Karpas-422 (cell line): ENCODE data around the gene PSMG4. TPM values are rescaled to one million over a fixed set of nuclear protein-coding genes. Genes with fewer than 3 reads are reported as not detected.
A peak's percentile ranks its signal among the peaks of the same experiment; 100 is the strongest.

Source experiments
- DNase-seq: peaks from one replicate; pipeline ENCODE4 v3.0.0-alpha.2; 2015
- H2AFZ ChIP-seq: fragments of 200-600 bp; sonication (generic); 2 replicates; pipeline ENCODE4 v1.6.1; 2014; ENCODE audit warnings: antibody characterized with exemption, low read length, mixed read lengths
- H3K27ac ChIP-seq: fragments of 200-600 bp; sonication (generic); 2 replicates; pipeline ENCODE4 v1.5.1; 2014; ENCODE audit warnings: mild to moderate bottlenecking, low read length, moderate library complexity
- H3K27me3 ChIP-seq: fragments of 200-600 bp; sonication (generic); 2 replicates; pipeline ENCODE4 v1.6.1; 2014; ENCODE audit warnings: low read length, mixed read lengths
- H3K36me3 ChIP-seq: fragments of 200-600 bp; sonication (generic); 2 replicates; pipeline ENCODE4 v1.6.1; 2014; ENCODE audit warnings: low read length, mixed read lengths; ENCODE audit not compliant: insufficient read depth
- H3K4me1 ChIP-seq: fragments of 200-600 bp; sonication (generic); 2 replicates; pipeline ENCODE4 v1.6.1; 2014; ENCODE audit warnings: mild to moderate bottlenecking, low read length, mixed read lengths
- H3K4me2 ChIP-seq: fragments of 200-600 bp; sonication (generic); 2 replicates; pipeline ENCODE4 v1.6.1; 2014; ENCODE audit warnings: low read length, low read depth, mild to moderate bottlenecking; ENCODE audit not compliant: poor library complexity, severe bottlenecking
- H3K4me3 ChIP-seq: fragments of 200-600 bp; sonication (generic); 2 replicates; pipeline ENCODE4 v1.5.1; 2014; ENCODE audit warnings: mild to moderate bottlenecking, antibody characterized with exemption, low read length, mixed read lengths
- H3K79me2 ChIP-seq: fragments of 200-600 bp; sonication (generic); 2 replicates; pipeline ENCODE4 v1.6.1; 2014; ENCODE audit warnings: mild to moderate bottlenecking, low read length, mixed read lengths
- H3K9ac ChIP-seq: fragments of 200-600 bp; sonication (generic); 2 replicates; pipeline ENCODE4 v1.6.0; 2014; ENCODE audit warnings: low read length
- H3K9me2 ChIP-seq: fragments of 200-600 bp; sonication (generic), shearing (Covaris generic); replicated peaks from 2 replicates; pipeline ENCODE4 v1.6.0; 2014; ENCODE audit warnings: mild to moderate bottlenecking, low read length, moderate library complexity; ENCODE audit not compliant: insufficient read depth
- H3K9me3 ChIP-seq: fragments of 300-700, 200-600 bp; sonication (generic); 2 replicates; pipeline ENCODE4 v1.6.1; 2014; ENCODE audit warnings: low read length, mixed read lengths
- H4K20me1 ChIP-seq: fragments of 200-600 bp; sonication (generic); 2 replicates; pipeline ENCODE4 v1.6.1; 2014; ENCODE audit warnings: mild to moderate bottlenecking, antibody characterized with exemption, low read length, low read depth; ENCODE audit not compliant: insufficient read depth
- total RNA-seq: library from RNA; depleted of rRNA; stranded (reverse); fragments of >200 nt; shearing (Covaris generic); gene quantifications from 2 replicates; pipeline ENCODE4 v1.2.3, GENCODE V29; 2014; ENCODE audit warnings: low replicate concordance

The PSMG4 gene
- total RNA-seq, 1 experiment from 2014 or later = 42.3 TPM

DNA sequence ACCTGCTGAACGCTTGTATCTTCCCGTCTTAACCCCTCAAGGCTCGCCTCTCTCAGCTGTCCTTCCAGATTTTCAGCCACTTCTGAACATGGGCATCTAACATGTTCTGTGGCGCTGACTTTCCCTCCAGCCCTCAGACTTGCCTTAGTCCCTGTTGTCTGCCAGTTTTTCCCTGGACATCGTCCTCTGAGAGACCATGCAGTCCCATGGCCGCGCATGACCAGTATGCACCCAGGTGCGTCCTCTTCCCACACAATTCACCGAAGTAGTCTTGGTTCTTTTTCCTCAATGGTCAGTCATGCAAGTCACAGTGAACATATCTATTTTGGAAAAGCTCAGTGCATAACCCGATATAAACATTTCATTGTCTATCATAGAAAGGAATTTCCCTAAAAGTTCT is 40.5 kb upstream of the PSMG4 start:
- H3K4me2 ChIP-seq = no peak overlapping the region
- no peaks in the 10 kb centered on the region for H4K20me1 ChIP-seq
- no peaks in the 10 kb centered on the region for H3K4me1 ChIP-seq
- DNase-seq = no peak
- H3K9ac ChIP-seq = no peak overlapping the region
- H3K79me2 ChIP-seq = no peaks in the 10 kb centered on the region
- H3K27ac ChIP-seq = no peak overlapping the region
- no peaks in the 10 kb centered on the region for H3K27me3 ChIP-seq
- H3K9me3 ChIP-seq = no peaks in the 10 kb centered on the region
- H3K9me2 ChIP-seq = no peaks in the 10 kb centered on the region
- H3K36me3 ChIP-seq = no peaks in the 10 kb centered on the region
- no peak overlapping the region for H2AFZ ChIP-seq
- no peak overlapping the region for H3K4me3 ChIP-seq

DNA sequence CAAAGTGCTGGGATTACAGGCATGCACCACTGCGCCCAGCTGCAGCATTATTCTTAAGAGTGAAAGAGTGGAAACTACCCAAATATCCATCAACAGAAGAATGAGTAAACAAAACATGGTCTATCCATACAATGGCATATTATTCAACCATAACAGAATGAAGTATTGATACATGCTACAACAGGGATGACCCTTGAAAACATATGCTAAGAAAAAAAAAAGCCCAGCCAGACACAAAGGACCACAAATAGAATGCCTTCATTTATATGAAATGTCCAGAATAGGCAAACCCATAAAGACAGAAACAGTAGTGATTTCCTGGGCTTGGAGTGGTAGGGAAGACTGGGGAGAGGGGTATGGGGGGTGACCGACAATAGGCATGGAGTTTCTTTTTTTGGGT is 38.4 kb upstream of the PSMG4 start:
- no peak overlapping the region for H2AFZ ChIP-seq
- no peak overlapping the region for H3K4me2 ChIP-seq
- no peak overlapping the region for H3K27ac ChIP-seq
- H3K9ac ChIP-seq = no peak overlapping the region
- no peaks in the 10 kb centered on the region for H3K27me3 ChIP-seq
- no peaks in the 10 kb centered on the region for H4K20me1 ChIP-seq
- no peaks in the 10 kb centered on the region for H3K36me3 ChIP-seq
- DNase-seq = no peak
- H3K4me3 ChIP-seq = no peak overlapping the region
- H3K4me1 ChIP-seq = no peaks in the 10 kb centered on the region
- H3K79me2 ChIP-seq = no peaks in the 10 kb centered on the region
- H3K9me3 ChIP-seq = no peaks in the 10 kb centered on the region
- H3K9me2 ChIP-seq = no peaks in the 10 kb centered on the region

DNA sequence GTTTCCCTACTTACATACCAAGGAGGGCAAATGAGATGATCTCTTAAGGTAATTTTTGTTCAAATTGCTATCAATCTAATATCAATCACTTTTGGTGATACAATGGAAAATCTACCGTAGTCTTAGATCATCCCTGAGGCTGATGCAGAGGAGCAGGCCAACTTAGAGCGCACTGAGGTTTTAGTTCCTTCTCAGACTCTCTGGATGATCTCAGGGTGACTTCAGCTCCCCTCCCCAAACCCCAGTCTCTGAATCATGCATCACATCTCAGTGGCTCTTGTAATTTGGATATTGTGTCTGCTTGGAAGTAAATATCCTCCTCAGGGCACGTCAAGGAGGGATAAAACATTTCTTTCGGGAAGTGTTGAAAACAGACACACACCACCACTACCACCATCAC is 37.2 kb upstream of the PSMG4 start:
- H3K79me2 ChIP-seq = no peaks in the 10 kb centered on the region
- no peaks in the 10 kb centered on the region for H3K4me1 ChIP-seq
- no peaks in the 10 kb centered on the region for H3K9me3 ChIP-seq
- no peaks in the 10 kb centered on the region for H4K20me1 ChIP-seq
- H3K27me3 ChIP-seq = no peaks in the 10 kb centered on the region
- H3K9me2 ChIP-seq = no peaks in the 10 kb centered on the region
- no peak for DNase-seq
- no peak overlapping the region for H3K4me2 ChIP-seq
- no peak overlapping the region for H3K4me3 ChIP-seq
- no peaks in the 10 kb centered on the region for H3K36me3 ChIP-seq
- no peak overlapping the region for H3K9ac ChIP-seq
- no peak overlapping the region for H2AFZ ChIP-seq
- H3K27ac ChIP-seq = no peak overlapping the region

DNA sequence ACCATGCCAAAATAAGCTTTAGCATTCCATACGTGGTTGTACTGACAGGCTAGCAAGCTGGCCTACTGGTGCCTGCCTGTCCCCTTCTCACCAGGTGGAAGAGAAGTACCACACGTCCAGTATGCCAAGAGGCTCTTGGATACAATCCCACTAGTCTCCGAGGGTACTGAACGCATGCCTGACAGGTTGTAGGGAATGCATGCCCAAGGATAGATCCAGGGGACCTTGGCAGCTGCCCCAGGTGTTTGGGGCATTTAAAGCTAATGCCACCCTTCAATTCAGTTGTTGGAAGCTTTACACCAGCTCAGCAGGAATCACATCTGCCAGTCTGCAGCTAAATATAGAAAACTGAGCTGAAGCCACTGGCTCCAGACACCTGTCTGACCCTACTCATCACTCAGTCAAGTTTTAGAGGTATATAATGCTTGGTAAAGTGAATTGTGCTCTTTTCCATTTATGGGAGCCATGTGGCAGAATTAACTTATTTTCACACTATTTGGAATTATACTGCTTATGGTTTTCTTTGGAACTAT is 36.2 kb upstream of the PSMG4 start:
- no peak overlapping the region for H3K27ac ChIP-seq
- H3K9me3 ChIP-seq = no peaks in the 10 kb centered on the region
- H4K20me1 ChIP-seq = no peaks in the 10 kb centered on the region

DNA sequence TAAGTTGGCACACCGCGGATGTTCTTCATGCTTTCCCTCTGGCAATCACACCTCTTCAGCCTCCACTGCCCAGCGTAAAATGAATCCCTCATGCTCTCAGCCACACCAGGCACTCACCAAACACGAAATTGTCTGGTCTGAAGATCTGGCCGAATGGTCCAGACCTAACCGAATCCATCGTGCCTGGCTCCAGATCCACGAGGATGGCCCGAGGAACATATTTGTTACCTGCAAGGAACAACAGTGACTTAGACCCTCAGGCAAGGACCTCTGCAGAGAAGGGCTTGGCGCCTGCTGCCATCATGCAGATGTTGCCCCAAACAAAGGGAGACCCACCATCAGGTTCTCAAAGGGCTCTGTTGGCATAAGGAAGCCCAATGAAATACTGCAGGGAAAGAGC is 32.7 kb upstream of the PSMG4 start:
- H3K4me3 ChIP-seq = no peak overlapping the region
- no peaks in the 10 kb centered on the region for H3K27me3 ChIP-seq
- H3K79me2 ChIP-seq = no peaks in the 10 kb centered on the region
- no peaks in the 10 kb centered on the region for H4K20me1 ChIP-seq
- no peaks in the 10 kb centered on the region for H3K9me2 ChIP-seq
- no peak overlapping the region for H3K9ac ChIP-seq
- H2AFZ ChIP-seq = no peak overlapping the region
- no peak overlapping the region for H3K4me2 ChIP-seq
- no peaks in the 10 kb centered on the region for H3K36me3 ChIP-seq
- H3K4me1 ChIP-seq = no peaks in the 10 kb centered on the region; the same call in 1 of the 2 replicates
- H3K9me3 ChIP-seq = no peaks in the 10 kb centered on the region
- no peak overlapping the region for H3K27ac ChIP-seq
- peak; percentile 14 for DNase-seq

More for the DNA sequence above, 36.2 kb upstream of the PSMG4 start:
- no peak for DNase-seq
- Histone ChIP-seq H3K4me1 (no peaks in the 10 kb centered on the region), H3K27me3 (no peaks in the 10 kb centered on the region), H3K9ac (no peak overlapping the region), H3K9me2 (no peaks in the 10 kb centered on the region), H3K79me2 (no peaks in the 10 kb centered on the region), H3K4me2 (no peak overlapping the region), H3K36me3 (no peaks in the 10 kb centered on the region), H2AFZ (no peak overlapping the region), H3K4me3 (no peak overlapping the region)

DNA sequence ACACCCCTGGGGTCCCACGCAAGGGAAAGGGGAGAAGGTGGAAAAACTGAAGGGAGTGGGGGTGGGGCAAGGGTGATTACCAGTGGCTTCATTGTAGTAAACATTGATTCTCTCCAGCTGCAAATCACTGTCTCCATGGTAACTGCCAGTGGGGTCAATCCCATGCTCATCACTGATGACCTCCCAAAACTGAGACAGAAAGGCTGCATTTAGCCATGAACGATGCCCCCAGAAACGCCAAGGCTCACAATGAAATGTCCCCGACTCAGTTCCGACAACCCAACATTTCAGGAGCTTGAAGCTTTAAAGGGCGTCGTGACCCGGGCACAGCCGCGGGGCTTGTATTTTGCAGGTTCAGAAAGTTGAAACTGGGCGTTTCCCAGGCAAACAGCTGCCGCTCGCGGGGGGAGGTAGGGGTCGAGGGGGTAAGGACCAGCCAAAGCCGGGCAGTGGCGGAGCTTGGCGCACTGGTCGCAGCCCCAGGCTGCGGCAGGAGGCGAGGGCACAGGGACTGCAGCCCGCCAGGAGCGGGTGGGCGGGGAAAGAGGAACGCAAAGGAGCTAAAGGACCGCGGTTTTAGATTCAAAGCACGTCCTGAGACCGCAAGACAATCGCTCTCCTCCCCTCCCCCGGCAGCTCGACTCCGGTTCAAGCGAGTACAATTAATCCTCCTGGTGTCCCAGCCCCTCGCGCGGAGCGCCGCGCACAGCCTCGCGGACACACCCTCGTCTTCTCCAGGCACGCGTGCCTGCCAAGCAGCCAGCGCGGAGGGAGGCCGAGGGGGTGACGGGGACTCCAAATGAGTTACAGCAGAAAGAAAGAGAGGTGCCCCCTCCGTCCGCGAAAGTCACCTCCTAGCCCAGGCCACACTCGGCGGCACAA is 32.0 kb upstream of the PSMG4 start:
- no peak for DNase-seq
- H3K4me2 ChIP-seq = no peak overlapping the region
- H3K9me3 ChIP-seq = no peaks in the 10 kb centered on the region
- no peak overlapping the region for H3K9ac ChIP-seq
- no peak overlapping the region for H2AFZ ChIP-seq
- H3K4me3 ChIP-seq = no peak overlapping the region
- no peaks in the 10 kb centered on the region for H3K79me2 ChIP-seq
- H3K36me3 ChIP-seq = no peaks in the 10 kb centered on the region
- no peaks in the 10 kb centered on the region for H4K20me1 ChIP-seq
- no peaks in the 10 kb centered on the region; the same call in 1 of the 2 replicates for H3K4me1 ChIP-seq
- H3K27ac ChIP-seq = no peak overlapping the region
- H3K27me3 ChIP-seq = no peaks in the 10 kb centered on the region
- no peaks in the 10 kb centered on the region for H3K9me2 ChIP-seq

DNA sequence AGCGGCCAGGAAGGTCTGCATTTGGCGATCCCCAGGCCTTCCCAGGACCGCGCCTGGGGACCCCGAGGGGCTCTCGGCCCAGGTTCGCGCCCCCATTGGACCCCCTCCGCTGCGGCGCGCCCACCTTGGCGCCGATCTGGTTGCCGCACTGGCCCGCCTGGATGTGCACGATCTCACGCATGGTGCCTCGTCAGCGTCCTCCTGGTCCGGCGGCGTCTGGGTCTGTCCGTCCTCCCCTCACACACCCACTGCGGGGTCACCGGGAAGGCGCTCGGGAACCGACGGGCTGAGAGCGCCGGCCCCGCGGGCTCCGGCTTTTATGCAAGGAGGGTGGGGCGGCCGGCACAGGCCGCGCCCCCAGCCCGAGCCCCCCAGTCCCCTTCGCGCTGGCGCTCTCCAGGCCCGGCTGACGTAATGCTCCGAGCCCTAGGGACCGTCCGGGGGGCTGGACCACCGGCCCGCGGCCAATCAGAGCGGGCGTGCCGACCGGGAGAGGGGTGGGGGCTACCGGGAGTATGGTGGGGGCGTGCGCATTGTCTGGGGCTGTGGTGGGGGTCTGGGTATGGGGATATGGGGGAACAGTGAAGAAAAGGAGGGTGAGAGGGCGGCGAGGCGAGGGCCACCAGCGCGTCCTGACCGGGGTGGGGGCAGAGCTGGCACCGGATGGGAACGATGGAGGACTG is 31.2 kb upstream of the PSMG4 start, which contains the start of gene TUBB2B:
Gene TUBB2B, minus strand, starts transcription at position 291 of the 683 bp plus-strand sequence. Its CDS starts 110 bp downstream, at position 181.
- H3K4me3 ChIP-seq = no peak within 1 kb of the TSS
- H3K4me1 ChIP-seq = no peaks in the 10 kb centered on the region; the same call in 1 of the 2 replicates
- no peaks in the 10 kb centered on the region for H3K9me2 ChIP-seq
- no peaks in the 10 kb centered on the region for H3K79me2 ChIP-seq
- H3K27ac ChIP-seq = no peak within 1 kb of the TSS
- H3K9me3 ChIP-seq = no peaks in the 10 kb centered on the region
- DNase-seq = peak; percentile 5
- H3K4me2 ChIP-seq = no peak within 1 kb of the TSS
- no peaks in the 10 kb centered on the region for H3K36me3 ChIP-seq
- no peaks in the 10 kb centered on the region for H4K20me1 ChIP-seq
- no peak within 1 kb of the TSS for H2AFZ ChIP-seq
- H3K27me3 ChIP-seq = no peaks in the 10 kb centered on the region
- no peak within 1 kb of the TSS for H3K9ac ChIP-seq

DNA sequence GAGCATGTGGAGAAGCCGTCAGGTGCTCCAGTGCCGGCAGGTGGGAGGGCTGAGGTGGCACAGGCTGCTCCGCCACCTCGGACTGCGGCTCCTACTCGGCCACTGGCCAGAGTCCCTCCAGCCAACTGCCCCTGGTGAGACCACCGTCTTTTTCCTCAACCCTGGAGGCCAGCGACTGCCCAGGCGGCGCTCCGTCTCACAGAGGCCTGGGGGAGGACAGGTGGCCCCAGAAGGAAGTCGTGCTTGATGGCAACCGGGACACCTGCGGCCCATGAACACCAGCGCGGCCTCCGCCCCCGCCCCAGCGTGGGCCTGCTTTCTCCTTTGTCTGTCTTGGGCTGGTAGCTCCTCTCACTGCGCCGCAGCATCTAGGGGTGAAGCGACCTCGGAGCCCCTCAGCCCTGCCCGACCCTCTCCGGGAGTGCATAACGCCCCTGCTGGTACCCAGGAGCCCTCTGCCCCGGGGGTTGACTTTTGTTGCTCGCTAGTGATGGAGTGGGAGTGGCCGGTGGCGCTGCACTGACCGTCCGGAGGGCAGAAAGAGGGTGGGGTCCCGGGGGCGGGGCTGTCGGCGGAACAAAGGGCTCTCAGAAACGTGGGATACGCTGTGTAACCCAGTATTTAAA is 30.6 kb upstream of the PSMG4 start:
- no peak for DNase-seq
- H3K4me1 ChIP-seq = no peaks in the 10 kb centered on the region; the same call in 1 of the 2 replicates

More for the DNA sequence above, 30.6 kb upstream of the PSMG4 start:
- Histone ChIP-seq H3K27ac (no peak overlapping the region), H2AFZ (no peak overlapping the region), H3K4me2 (no peak overlapping the region), H3K9me2 (no peaks in the 10 kb centered on the region), H3K9me3 (no peaks in the 10 kb centered on the region), H4K20me1 (no peaks in the 10 kb centered on the region), H3K27me3 (no peaks in the 10 kb centered on the region), H3K36me3 (no peaks in the 10 kb centered on the region), H3K79me2 (no peaks in the 10 kb centered on the region), H3K9ac (no peak overlapping the region), H3K4me3 (no peak overlapping the region)
